GM13977 (cell line): ENCODE data around the gene NYAP2.

ENCODE experiments used
- DNase-seq: peaks from one replicate; pipeline ENCODE4 v3.0.0; 2012; ENCODE audit warnings: low spot score
- in situ Hi-C: fragments of 300-500 bp; cut with MboI; formaldehyde crosslinking; loops from one replicate; pipeline ENCODE4 v1.12.0; 2022; ENCODE audit warnings: low sequenced_read_pairs, low pct_unique_long_range_greater_than_20kb, mixed read lengths, inconsistent platforms; ENCODE audit not compliant: unreplicated experiment
- TF ChIP-seq, protein P1 (sequence below): IDR thresholded peaks from 2 replicates; pipeline ENCODE4 v1.5.1; 2012; ENCODE audit warnings: mild to moderate bottlenecking, control low read depth; ENCODE audit not compliant: insufficient read depth; ENCODE audit errors: extremely low read depth, missing control alignments

The NYAP2 gene

DNA sequence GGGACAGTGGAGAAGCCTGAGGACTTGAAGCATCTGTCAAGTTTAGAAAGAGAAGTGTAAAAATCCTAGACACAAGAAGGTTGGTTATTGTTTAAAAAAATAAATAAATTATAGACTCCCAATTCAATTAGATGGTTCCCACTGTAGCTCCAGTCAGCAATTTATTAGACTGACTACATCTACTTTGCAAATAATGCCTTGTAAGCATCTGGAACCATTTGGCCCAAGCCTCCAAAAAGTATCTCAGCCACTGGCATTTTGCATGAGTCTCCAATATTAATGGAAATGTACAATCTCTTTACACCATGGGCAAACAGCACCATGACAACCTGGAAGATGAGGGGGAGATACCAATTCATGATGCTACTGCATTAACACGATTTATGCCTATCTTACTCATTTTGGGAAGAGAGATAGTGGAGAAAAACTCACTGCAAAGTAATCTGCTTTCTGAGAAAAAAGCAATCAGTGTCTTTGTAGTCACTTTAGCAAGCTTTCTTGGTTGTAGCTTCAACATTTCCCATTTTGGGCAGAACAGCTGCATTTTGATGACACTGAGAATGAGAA is 2.8 kb downstream of the NYAP2 start:
- no peak for DNase-seq
- in situ Hi-C loops = no loop called here
- TF ChIP-seq, protein P1, sequence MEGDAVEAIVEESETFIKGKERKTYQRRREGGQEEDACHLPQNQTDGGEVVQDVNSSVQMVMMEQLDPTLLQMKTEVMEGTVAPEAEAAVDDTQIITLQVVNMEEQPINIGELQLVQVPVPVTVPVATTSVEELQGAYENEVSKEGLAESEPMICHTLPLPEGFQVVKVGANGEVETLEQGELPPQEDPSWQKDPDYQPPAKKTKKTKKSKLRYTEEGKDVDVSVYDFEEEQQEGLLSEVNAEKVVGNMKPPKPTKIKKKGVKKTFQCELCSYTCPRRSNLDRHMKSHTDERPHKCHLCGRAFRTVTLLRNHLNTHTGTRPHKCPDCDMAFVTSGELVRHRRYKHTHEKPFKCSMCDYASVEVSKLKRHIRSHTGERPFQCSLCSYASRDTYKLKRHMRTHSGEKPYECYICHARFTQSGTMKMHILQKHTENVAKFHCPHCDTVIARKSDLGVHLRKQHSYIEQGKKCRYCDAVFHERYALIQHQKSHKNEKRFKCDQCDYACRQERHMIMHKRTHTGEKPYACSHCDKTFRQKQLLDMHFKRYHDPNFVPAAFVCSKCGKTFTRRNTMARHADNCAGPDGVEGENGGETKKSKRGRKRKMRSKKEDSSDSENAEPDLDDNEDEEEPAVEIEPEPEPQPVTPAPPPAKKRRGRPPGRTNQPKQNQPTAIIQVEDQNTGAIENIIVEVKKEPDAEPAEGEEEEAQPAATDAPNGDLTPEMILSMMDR = no peak

DNA sequence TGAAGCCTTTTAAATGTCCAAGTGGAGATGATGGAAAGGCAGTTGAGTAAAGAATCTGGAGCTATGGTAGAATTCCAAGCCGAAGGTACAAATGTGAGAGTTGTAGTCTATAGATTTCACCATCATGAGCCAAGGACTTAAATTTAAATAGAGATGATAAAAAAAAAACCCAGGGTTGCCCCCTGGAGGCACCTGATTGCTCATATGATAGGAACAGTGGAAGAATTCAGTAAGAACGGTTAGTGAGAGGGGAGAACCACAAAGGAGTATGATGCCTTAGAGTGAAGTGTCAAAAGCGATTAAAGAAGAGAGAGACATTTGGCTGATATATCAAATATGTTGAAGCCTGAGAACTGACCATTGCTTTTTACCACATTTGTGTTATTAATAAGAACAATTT is 11.9 kb downstream of the NYAP2 start:
- no peak for DNase-seq
- TF ChIP-seq, protein P1 = no peak
- in situ Hi-C loops = no loop called here

DNA sequence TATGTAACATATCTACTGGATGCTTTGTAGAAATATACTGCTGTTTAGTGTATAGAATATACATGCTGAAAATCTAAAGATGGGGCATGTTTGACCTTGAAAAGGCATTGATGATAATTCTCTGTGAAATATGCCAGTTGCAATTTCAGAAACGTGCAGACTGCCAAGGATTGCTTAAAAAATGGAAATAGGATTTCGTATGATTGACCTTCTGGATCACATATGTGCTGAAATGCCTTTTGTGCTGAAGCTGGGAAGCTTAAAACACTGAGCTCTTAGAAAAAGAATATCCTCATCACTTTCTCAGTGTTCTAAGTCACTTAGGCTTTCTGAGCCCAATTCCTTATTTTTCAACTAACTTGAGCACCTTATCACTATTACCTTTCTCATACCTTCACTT is 14.3 kb downstream of the NYAP2 start:
- in situ Hi-C loops = no loop called here

DNA sequence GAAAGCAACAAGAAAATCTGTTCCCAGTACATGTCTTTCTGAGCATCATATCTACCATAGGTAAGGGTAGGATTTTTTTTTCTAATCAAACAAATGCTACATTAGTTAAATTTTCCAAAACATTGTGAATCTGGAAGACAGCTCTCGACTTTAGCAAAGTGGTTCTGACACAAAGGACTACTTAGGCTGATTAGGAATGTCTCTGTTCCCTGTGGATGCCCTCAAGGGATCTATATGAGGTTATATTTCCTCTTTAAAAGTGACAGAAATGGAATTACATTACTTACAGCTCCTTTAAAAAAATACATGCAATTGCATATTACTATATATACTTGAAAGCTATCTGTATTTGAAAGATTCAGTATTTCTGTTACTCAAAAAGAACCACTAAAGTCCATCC is 15.4 kb downstream of the NYAP2 start:
- DNase-seq = no peak
- in situ Hi-C loops = no loop called here
- TF ChIP-seq, protein P1 = no peak

More for the DNA sequence above, 14.3 kb downstream of the NYAP2 start:
- TF ChIP-seq, protein P1 = no peak
- no peak for DNase-seq

DNA sequence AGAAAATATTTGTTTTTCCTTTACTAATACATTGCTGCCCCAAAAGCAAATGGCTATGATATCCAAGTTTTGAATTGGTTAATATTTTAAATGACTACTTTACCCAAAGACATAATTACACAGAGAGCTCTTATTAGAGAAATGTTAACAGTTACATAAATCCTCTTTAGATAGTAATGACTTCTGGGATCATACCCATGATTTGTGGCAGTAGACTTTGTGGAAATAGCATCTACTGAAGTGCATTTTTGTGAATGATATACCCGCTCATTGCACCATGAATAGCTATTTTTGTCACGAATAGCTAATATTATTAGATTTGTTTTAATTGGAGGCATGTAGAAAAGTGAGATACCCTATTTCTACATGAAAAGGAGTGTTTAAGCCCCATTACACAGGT is 15.8 kb downstream of the NYAP2 start:
- no peak for DNase-seq
- TF ChIP-seq, protein P1 = no peak
- in situ Hi-C loops = no loop called here

DNA sequence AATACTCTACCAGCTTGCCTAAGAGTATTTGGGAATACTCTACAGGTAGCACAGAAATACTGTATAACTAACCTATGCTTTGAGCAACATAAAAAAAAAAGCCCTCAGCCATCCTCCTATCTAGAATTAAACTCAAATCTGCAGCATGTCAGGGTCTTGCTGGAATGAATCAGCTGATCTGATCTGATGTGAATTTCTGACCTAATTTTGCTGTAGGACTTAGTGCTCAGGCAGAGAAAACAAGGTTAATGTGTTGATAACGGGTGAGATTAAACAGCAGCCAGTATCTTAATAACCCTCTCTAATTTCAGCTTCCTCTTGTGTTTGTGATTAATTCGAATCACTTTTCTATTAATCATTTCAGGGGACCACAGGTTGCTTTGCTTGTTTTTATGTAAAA is 16.3 kb downstream of the NYAP2 start:
- TF ChIP-seq, protein P1 = no peak
- no peak for DNase-seq
- in situ Hi-C loops = no loop called here
